Adipose tissue (tissue), 3 donors: ENCODE results near the gene RHOG. TPM values are rescaled to one million over a fixed set of nuclear protein-coding genes. Genes with fewer than 3 reads are reported as not detected.
A peak's percentile ranks its signal among the peaks of the same experiment; 100 is the strongest.
"Not testable (repeated sequence)": the region's sequence is repeated elsewhere in the genome, so short reads cannot be mapped to it uniquely, and the experiment has no call there.

Experiments used
- H3K27ac ChIP-seq: one replicate; pipeline ENCODE4 v1.5.1; 2013; ENCODE audit warnings: low read depth, low read length
- WGBS, 3 donors: extraction: QIAGEN DNeasy Blood & Tissue Kit; methylation state at CpG; one replicate each; pipeline ENCODE4 v1.1.7; 2013; 5-methylcytosine and 5-hydroxymethylcytosine counted together
- polyA plus RNA-seq, 3 donors: library from polyadenylated mRNA; stranded (reverse); fragments of 200-250 nt; gene quantifications; one replicate each; pipeline ENCODE4 v1.2.3, GENCODE V29; 2013
- donor health status: healthy with polysubstance abuse.
- donor health status: Bipolar disorder and iron deficiency.
- donor health status: healthy.

RHOG gene
- polyA plus RNA-seq, 3 donors = 30.4 to 94.7 (median 88.8) TPM

- WGBS, 3 donors = 11 to 66% (median 18%) methylated on average over 1 of the region's 1 CpG
- no peak overlapping the region for H3K27ac ChIP-seq
Measured at GRCh38 chr11:3861683-3862082, 20.9 kb upstream of the RHOG start.

GRCh38 chr11:3860898-3861393, 20.2 kb upstream of the RHOG start:
- 74 to 83% (median 77%) methylated on average over 3 to 4 of the region's 4 CpGs for WGBS, 3 donors
- H3K27ac ChIP-seq = not testable (repeated sequence)

GRCh38 chr11:3860375-3860774, 19.6 kb upstream of the RHOG start:
- 83 to 96% (median 90%) methylated on average over 2 of the region's 2 CpGs for WGBS, 3 donors
- H3K27ac ChIP-seq = no peak overlapping the region

GRCh38 chr11:3859373-3859881, 18.7 kb upstream of the RHOG start:
- 65 to 71% (median 66%) methylated on average over 4 of the region's 4 CpGs for WGBS, 3 donors
- no peak overlapping the region for H3K27ac ChIP-seq

- no peak overlapping the region for H3K27ac ChIP-seq
Measured at GRCh38 chr11:3857628-3858027, 16.9 kb upstream of the RHOG start.

- 50 to 80% (median 70%) methylated on average over 5 of the region's 5 CpGs for WGBS, 3 donors
- H3K27ac ChIP-seq = no peak overlapping the region
Measured at GRCh38 chr11:3856856-3857553, 16.2 kb upstream of the RHOG start.

GRCh38 chr11:3855808-3856491, 15.2 kb upstream of the RHOG start:
- peak overlapping the region; percentile 4 for H3K27ac ChIP-seq
- WGBS, 3 donors = 1 to 2% (median 2%) methylated on average over 35 to 40 of the region's 40 CpGs

GRCh38 chr11:3854977-3855807, 14.4 kb upstream of the RHOG start, which contains the start of gene STIM1:
STIM1 (plus strand) TSS chr11:3855664; CDS start chr11:3856271, 607 bp downstream.
- peak within 1 kb of the TSS; percentile 4 for H3K27ac ChIP-seq
- WGBS, 3 donors = 0 to 1% (median 1%) methylated on average over 50 to 86 of the region's 87 CpGs

- no peak overlapping the region for H3K27ac ChIP-seq
- 15 to 22% (median 16%) methylated on average over 7 of the region's 7 CpGs for WGBS, 3 donors
Measured at GRCh38 chr11:3854660-3854976, 13.9 kb upstream of the RHOG start.

GRCh38 chr11:3853899-3854659, 13.3 kb upstream of the RHOG start:
- WGBS, 3 donors = 51 to 64% (median 51%) methylated on average over 11 of the region's 11 CpGs
- no peak overlapping the region for H3K27ac ChIP-seq

GRCh38 chr11:3853545-3853842, 12.7 kb upstream of the RHOG start:
- H3K27ac ChIP-seq = no peak overlapping the region
- 95 to 96% (median 96%) methylated on average over 1 of the region's 1 CpG for WGBS, 3 donors

- WGBS, 3 donors = 62 to 66% (median 65%) methylated on average over 10 of the region's 10 CpGs
- no peak overlapping the region for H3K27ac ChIP-seq
Measured at GRCh38 chr11:3849297-3849874, 8.6 kb upstream of the RHOG start.

- WGBS, 3 donors = 87 to 94% (median 93%) methylated on average over 3 of the region's 3 CpGs
- no peak overlapping the region for H3K27ac ChIP-seq
Measured at GRCh38 chr11:3845670-3846069, 4.9 kb upstream of the RHOG start.

GRCh38 chr11:3845246-3845645, 4.5 kb upstream of the RHOG start:
- 80 to 94% (median 89%) methylated on average over 1 of the region's 1 CpG for WGBS, 3 donors
- H3K27ac ChIP-seq = no peak overlapping the region

GRCh38 chr11:3843326-3843725, 2.6 kb upstream of the RHOG start:
- WGBS, 3 donors = 85 to 95% (median 94%) methylated on average over 3 of the region's 3 CpGs
- no peak overlapping the region for H3K27ac ChIP-seq

- peak overlapping the region; percentile 95 for H3K27ac ChIP-seq
- whole genome bisulfite sequencing, 3 donors = 24 to 26% (median 24%) methylated on average over 37 to 44 of the region's 44 CpGs
Measured at GRCh38 chr11:3841426-3842350, 929 bp upstream of the RHOG start.
